GM13977 (cell line): ENCODE measurements around the gene CCM2L.

ENCODE experiments used
- DNase-seq: peaks from one replicate; pipeline ENCODE4 v3.0.0; 2012; ENCODE audit warnings: low spot score
- CTCF ChIP-seq: IDR thresholded peaks from 2 replicates; pipeline ENCODE4 v1.5.1; 2012; ENCODE audit warnings: mild to moderate bottlenecking, control low read depth; ENCODE audit not compliant: insufficient read depth; ENCODE audit errors: extremely low read depth, missing control alignments
- in situ Hi-C: fragments of 300-500 bp; cut with MboI; formaldehyde crosslinking; loops from one replicate; pipeline ENCODE4 v1.12.0; 2022; ENCODE audit warnings: low sequenced_read_pairs, low pct_unique_long_range_greater_than_20kb, mixed read lengths, inconsistent platforms; ENCODE audit not compliant: unreplicated experiment

The CCM2L gene

DNA sequence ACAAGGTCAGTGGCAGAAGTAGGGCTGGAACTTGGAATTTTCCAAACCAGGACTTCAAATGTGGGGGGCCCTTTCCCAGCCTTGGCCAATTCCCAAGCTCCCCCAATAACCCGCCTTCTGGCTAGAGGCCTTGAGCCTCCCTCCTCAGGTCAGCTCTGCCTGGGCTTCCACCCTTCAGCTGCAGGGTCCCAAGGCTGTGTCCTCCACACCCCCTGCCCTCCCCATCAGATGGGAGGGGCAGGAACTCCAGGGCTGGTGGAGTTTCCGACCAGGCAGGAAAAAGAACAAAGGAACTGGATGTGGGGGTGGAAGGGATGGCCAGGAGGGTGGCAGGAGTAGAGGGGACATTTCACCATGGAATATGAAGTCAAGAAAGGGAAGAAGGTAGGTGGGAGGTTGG lies at the start of gene CCM2L:
Gene CCM2L, plus strand, starts transcription at position 338 of the 400 bp plus-strand sequence. Its CDS starts 17 bp downstream, at position 355.
- in situ Hi-C loops = no loop called here
- TF ChIP-seq CTCF = no peak
- DNase-seq = no peak

DNA sequence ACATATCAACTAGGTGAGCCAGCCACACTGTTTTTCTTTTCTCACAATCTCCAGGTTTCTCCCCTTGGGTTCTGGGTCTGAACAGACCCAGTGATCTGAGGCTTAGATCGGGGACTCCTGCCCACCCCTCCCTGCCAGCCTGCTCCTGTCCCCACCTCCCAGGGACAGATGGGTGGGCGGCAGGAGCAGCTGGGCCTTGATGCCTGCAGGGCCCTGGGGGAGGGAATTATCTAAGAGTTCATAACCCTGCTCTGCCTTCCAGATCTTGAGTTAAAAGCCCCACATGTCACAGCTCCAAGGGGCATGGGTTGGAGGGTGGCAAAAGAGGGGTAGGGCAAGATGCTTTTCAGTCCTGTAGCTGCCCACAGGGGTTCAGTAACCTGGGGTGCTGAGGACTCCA lies 47.5 kb upstream of the CCM2L start:
- DNase-seq = no peak
- in situ Hi-C loops = no loop called here
- TF ChIP-seq CTCF = no peak

DNA sequence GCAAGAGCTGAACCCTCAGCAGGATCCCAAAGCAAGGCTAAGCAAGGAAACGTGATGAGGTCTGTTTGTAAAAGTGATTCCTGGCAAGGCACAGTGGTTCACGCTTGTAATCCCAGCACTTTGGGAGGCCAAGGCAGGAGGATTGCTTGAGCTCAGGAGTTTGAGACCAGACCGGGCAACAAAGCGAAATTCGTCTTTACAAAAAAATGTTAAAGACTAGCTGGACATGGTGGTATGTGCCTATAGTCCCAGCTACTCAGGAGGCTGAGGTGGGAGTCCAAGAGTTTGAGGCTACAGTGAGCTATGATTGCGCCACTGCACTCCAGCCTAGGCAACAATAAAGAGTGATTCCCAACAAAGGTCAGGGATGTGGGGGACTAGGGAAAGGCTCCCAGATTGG lies 46.3 kb upstream of the CCM2L start:
- no peak for DNase-seq
- in situ Hi-C loops = no loop called here
- no peak for TF ChIP-seq CTCF

DNA sequence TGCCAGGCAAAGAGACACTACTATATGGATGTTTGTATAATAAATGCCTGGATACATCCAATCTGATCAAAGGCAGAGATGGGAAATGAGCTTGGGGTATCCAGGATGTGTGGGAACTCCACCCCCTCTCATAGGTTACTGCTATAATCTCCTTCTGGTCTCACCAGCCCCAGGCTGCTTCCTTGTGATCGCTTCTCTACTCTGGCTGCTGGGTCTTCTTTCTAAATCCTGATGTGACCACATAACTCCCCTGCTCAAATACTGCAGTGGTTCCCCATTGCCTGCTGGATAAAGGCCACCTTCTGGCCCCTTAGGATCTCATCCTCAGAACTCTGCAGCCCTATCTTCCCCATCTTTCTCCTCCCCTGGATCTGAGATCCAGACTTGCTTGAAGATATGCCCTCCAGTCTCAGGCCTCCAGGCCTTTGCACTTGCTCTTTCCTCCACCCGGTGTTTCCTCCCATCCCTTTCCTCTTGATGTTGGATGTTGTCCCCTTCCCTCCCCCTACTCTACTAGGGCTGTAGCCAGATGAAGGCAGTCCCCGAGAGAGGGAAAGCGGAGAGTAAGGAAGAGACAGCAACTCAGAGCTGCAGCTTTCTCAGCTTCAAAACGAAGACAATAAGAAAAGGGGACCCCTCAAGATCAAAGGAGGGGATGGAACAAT lies 43.1 kb upstream of the CCM2L start:
- TF ChIP-seq CTCF = no peak
- in situ Hi-C loops = no loop called here
- no peak for DNase-seq

DNA sequence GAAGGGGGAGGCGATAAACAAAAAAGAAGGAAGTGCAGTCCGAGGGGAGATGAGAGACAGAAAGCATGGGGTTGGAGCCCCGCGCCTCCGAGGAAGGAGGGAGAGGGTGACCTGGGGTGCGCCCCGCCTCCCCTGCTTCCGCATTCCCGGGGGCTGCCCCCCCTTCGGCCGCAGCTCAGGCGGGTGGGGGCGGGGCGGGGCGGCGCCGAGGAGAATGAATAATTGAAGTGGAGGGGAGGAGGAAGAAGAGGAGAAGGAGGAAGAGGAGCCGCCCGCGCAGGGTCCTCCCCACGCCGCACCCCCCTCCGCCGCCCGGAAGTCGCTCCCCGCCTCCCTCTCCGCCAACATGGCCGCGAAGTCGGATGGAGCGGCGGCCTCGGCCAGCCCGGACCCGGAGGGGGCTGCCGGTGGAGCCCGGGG lies 42.4 kb upstream of the CCM2L start, which contains the start of gene XKR7:
Gene XKR7, plus strand, starts transcription at position 322 of the 420 bp plus-strand sequence. Its CDS starts 25 bp downstream, at position 347.
- DNase-seq = no peak
- no peak for TF ChIP-seq CTCF
- in situ Hi-C loops = no loop called here

GRCh38 chr20:31968291-31969126 lies 41.7 kb upstream of the CCM2L start:
- no peak for TF ChIP-seq CTCF
- in situ Hi-C loops = no loop called here
- peak; percentile 96 for DNase-seq
